Astrocyte of the cerebellum (primary cell): ENCODE measurements around the gene HS3ST1.

Source experiments
- DNase-seq: peaks from one replicate; pipeline ENCODE4 v3.0.0-alpha.2; 2011; ENCODE audit warnings: low read depth
- H3K4me3 ChIP-seq: 2 replicates; pipeline ENCODE4 v1.5.1; 2011; ENCODE audit warnings: mild to moderate bottlenecking, low read depth, low read length, moderate library complexity
- in situ Hi-C: cut with HindIII; loops from 2 replicates; pipeline ENCODE4 v1.10.0; 2017; ENCODE audit warnings: low sequenced_read_pairs
- TF ChIP-seq, protein P1 (sequence below): IDR thresholded peaks from 2 replicates; pipeline ENCODE4 v1.5.1; 2012; ENCODE audit warnings: low read length, low read depth, moderate library complexity, mild to moderate bottlenecking; ENCODE audit errors: missing control alignments

The HS3ST1 gene

DNA sequence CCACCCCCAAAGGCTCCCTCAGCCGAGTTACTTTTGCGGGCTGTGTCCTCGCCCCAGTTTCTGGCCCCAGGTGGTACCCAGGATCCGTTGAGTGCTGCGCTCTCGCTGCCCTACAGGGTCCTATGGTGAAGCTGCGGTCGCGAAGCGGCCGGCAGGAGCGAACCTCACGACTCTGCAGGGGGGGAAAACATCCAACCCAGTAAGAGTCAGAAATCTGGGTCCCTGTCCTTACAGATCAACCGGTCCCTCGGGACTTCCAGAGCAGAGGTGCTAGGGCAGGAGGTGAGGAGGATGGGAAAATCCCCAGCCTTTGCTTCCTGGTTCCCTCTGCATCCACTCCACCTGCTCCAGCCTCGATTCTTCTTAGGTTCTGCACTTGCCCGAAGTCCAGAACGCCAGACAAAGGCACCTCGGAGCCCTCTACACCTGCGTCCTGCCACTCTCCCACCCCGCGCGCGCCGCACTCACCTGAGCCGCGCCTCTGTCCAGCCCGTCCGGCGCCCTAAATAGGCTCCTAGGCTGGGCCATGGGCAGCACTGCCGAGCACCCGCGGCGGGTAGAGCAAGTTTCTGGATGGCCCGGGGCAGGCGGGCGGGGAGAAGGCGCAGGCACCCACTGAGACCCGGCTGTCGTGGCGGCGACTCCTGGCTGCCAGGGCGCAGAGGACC is at the start of gene HS3ST1:
HS3ST1 (minus strand) TSS at position 664 of the 668 bp plus-strand sequence. CDS start 28,889 bp downstream, outside the sequence.
- H3K4me3 ChIP-seq = peak within 1 kb of the TSS; percentile 59
- in situ Hi-C loops = no loop called here
- no peak for DNase-seq

GRCh38 chr4:11475871-11476270 is 47.2 kb upstream of the HS3ST1 start:
- TF ChIP-seq, protein P1, sequence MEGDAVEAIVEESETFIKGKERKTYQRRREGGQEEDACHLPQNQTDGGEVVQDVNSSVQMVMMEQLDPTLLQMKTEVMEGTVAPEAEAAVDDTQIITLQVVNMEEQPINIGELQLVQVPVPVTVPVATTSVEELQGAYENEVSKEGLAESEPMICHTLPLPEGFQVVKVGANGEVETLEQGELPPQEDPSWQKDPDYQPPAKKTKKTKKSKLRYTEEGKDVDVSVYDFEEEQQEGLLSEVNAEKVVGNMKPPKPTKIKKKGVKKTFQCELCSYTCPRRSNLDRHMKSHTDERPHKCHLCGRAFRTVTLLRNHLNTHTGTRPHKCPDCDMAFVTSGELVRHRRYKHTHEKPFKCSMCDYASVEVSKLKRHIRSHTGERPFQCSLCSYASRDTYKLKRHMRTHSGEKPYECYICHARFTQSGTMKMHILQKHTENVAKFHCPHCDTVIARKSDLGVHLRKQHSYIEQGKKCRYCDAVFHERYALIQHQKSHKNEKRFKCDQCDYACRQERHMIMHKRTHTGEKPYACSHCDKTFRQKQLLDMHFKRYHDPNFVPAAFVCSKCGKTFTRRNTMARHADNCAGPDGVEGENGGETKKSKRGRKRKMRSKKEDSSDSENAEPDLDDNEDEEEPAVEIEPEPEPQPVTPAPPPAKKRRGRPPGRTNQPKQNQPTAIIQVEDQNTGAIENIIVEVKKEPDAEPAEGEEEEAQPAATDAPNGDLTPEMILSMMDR = no peak
- in situ Hi-C loops = no loop called here
- DNase-seq = no peak

More for the DNA sequence above, at the start of gene HS3ST1:
- TF ChIP-seq, protein P1 = no peak

GRCh38 chr4:11474146-11474545 is 45.5 kb upstream of the HS3ST1 start:
- in situ Hi-C loops = no loop called here
- TF ChIP-seq, protein P1 = no peak
- H3K4me3 ChIP-seq = no peak overlapping the region
- no peak for DNase-seq

More at GRCh38 chr4:11475871-11476270, 47.2 kb upstream of the HS3ST1 start:
- no peak overlapping the region for H3K4me3 ChIP-seq

DNA sequence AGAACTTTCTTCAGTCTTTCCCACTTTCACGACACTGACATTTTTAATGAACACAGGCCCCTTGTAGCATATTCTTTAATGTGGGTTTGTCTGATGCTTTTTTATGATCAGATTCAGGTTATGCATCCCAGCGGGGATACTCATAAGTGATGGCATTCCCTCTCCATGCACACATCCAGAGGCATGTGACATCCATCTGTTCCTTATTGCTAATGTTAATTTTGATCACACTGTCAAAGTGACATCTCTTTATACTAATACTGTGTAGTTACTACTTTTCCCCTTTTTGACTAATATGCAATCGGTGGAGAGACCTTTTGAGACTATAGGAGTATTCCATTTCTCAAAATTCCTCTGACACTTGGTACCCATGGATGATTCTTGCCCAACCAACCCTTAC is 43.8 kb upstream of the HS3ST1 start:
- in situ Hi-C loops = no loop called here
- DNase-seq = no peak
- H3K4me3 ChIP-seq = no peak overlapping the region
- TF ChIP-seq, protein P1 = no peak

GRCh38 chr4:11471618-11472017 is 42.9 kb upstream of the HS3ST1 start:
- in situ Hi-C loops = no loop called here
- TF ChIP-seq, protein P1 = no peak
- H3K4me3 ChIP-seq = no peak overlapping the region
- no peak for DNase-seq

DNA sequence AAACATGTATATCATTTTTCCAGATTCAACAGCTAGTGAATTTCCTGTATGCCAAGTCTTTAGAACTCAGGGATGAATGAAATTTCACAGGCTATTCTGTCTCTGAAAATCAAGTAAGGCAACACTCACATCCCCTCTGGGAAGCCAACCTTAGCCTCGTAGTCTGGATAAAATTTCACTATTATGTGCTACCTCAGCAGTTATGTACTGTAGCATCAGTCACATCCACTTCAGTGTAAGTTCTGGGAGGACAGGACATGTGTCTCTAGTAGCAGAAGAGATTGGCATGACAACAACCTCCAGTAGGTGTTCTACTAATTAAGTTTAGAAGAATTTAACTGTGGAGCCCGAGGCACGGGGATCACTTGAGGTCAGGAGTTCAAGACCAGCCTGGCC is 42.4 kb upstream of the HS3ST1 start:
- in situ Hi-C loops = no loop called here
- no peak overlapping the region for H3K4me3 ChIP-seq
- TF ChIP-seq, protein P1 = no peak
- DNase-seq = no peak
